ENCODE data around the gene ITPKA. TPM values are rescaled to one million over a fixed set of nuclear protein-coding genes. Genes with fewer than 3 reads are reported as not detected.

The ITPKA gene
- total and polyA plus RNA-seq, 2 of the 13 experiments (the other 11 are each of a cell fraction or from before 2014, with no cell fraction given) = 13.2 to 41.3 TPM

DNA sequence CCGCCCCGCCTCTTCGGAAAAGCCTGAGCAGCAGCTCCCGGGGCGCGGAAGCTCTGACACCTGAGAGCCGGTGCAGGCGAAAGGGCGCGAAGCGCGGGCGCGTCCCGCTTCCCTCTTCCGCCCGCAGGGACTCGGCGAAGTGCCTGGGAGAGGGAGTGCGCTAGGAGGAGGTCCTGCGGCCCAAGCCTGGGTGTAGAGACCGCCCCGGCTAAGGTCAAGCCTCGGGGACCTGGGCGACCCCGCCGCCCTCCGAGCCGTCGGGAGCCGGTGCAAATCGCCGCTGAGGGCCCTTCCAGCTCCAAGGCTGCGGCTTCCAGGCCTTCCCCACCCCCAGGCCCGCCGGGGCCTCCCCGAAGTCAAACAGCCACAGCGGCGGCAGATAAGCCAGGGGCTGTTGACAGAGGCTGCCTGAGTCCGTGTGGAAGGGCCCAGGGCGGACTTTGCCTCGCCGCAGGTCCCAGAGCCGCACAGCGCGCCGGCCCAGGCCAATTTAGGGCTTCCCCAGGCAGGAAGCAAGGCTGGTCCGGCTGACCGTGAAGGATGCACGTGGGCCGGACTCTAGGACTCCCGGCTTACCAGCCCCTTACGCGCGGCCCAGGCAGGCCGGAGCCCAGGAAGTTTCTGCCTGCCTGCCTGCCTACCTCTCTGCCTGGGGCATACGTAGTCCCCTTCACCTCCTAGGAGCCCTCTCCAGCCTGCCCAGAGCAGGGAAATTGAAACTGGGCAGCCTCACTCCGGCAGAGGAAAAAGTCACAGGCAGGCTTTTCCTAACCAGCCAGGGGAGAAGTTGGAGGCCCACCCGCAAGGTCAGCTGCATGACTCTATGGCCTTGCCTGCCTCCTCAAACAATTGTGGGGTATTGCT, 2.3 kb downstream of the ITPKA start (continued):
- TF ChIP-seq ZNF878 (CRISPR knock-in tag; IDR thresholded peaks at IDR 0.05) (peak; percentile 45; the same call in 1 of the 2 replicates), NFKB2 (CRISPR knock-in tag; IDR thresholded peaks at IDR 0.05; ENCODE audit: borderline replicate concordance) (peak; percentile 26; the same call in 1 of the 2 replicates), PPARG (CRISPR knock-in tag; conservative IDR thresholded peaks at IDR 0.05) (0 out of 2 replicates have a peak, but pooled peaks have one; percentile 30), MEF2D (CRISPR knock-in tag; IDR thresholded peaks at IDR 0.05) (peak; percentile 60), ZNF879 (CRISPR knock-in tag; IDR thresholded peaks at IDR 0.05) (no peak), ZNF740 (CRISPR knock-in tag; IDR thresholded peaks at IDR 0.05) (0 out of 2 replicates have a peak, but pooled peaks have one; percentile 60), POLR2G (IDR thresholded peaks at IDR 0.05; ENCODE audit: low read depth, low read length) (peak; percentile 80), LRRFIP1 (CRISPR knock-in tag; conservative IDR thresholded peaks at IDR 0.05) (no peak), IRF1 (CRISPR knock-in tag; IDR thresholded peaks at IDR 0.05; ENCODE audit: low read depth) (no peak), ZSCAN21 (CRISPR knock-in tag; IDR thresholded peaks at IDR 0.05; ENCODE audit: borderline replicate concordance) (peak; percentile 67; the same call in 1 of the 2 replicates), ZNF569 (CRISPR knock-in tag; IDR thresholded peaks at IDR 0.05; ENCODE audit: borderline replicate concordance) (no peak), ARNT (IDR thresholded peaks at IDR 0.05) (no peak), ZNF367 (CRISPR knock-in tag; IDR thresholded peaks at IDR 0.05; ENCODE audit: borderline replicate concordance) (no peak), ZNF205 (CRISPR knock-in tag; IDR thresholded peaks at IDR 0.05) (peak; percentile 66; the same call in 1 of the 2 replicates), E2F5 (CRISPR knock-in tag; conservative IDR thresholded peaks at IDR 0.05) (peak; percentile 27; the same call in 1 of the 2 replicates), KLF15 (CRISPR knock-in tag; IDR thresholded peaks at IDR 0.05; ENCODE audit: borderline replicate concordance) (no peak; the same call in 1 of the 2 replicates), ATF7 (IDR thresholded peaks at IDR 0.05) (no peak), ATF7 (CRISPR knock-in tag; IDR thresholded peaks at IDR 0.05) (peak; percentile 47; the same call in 1 of the 2 replicates)
- TF ChIP-seq, protein P1, sequence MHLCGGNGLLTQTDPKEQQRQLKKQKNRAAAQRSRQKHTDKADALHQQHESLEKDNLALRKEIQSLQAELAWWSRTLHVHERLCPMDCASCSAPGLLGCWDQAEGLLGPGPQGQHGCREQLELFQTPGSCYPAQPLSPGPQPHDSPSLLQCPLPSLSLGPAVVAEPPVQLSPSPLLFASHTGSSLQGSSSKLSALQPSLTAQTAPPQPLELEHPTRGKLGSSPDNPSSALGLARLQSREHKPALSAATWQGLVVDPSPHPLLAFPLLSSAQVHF (CRISPR knock-in tag; IDR thresholded peaks at IDR 0.05) = peak; percentile 74; the same call in 1 of the 2 replicates
- TF ChIP-seq, protein P2, sequence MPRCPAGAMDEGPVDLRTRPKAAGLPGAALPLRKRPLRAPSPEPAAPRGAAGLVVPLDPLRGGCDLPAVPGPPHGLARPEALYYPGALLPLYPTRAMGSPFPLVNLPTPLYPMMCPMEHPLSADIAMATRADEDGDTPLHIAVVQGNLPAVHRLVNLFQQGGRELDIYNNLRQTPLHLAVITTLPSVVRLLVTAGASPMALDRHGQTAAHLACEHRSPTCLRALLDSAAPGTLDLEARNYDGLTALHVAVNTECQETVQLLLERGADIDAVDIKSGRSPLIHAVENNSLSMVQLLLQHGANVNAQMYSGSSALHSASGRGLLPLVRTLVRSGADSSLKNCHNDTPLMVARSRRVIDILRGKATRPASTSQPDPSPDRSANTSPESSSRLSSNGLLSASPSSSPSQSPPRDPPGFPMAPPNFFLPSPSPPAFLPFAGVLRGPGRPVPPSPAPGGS (CRISPR knock-in tag; IDR thresholded peaks at IDR 0.05) = peak; percentile 78; the same call in 1 of the 2 replicates
- TF ChIP-seq, protein P3, sequence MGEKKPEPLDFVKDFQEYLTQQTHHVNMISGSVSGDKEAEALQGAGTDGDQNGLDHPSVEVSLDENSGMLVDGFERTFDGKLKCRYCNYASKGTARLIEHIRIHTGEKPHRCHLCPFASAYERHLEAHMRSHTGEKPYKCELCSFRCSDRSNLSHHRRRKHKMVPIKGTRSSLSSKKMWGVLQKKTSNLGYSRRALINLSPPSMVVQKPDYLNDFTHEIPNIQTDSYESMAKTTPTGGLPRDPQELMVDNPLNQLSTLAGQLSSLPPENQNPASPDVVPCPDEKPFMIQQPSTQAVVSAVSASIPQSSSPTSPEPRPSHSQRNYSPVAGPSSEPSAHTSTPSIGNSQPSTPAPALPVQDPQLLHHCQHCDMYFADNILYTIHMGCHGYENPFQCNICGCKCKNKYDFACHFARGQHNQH (CRISPR knock-in tag; IDR thresholded peaks at IDR 0.05) = peak; percentile 88
